Measurements from ENCODE around the gene WRAP53.

WRAP53 gene

DNA sequence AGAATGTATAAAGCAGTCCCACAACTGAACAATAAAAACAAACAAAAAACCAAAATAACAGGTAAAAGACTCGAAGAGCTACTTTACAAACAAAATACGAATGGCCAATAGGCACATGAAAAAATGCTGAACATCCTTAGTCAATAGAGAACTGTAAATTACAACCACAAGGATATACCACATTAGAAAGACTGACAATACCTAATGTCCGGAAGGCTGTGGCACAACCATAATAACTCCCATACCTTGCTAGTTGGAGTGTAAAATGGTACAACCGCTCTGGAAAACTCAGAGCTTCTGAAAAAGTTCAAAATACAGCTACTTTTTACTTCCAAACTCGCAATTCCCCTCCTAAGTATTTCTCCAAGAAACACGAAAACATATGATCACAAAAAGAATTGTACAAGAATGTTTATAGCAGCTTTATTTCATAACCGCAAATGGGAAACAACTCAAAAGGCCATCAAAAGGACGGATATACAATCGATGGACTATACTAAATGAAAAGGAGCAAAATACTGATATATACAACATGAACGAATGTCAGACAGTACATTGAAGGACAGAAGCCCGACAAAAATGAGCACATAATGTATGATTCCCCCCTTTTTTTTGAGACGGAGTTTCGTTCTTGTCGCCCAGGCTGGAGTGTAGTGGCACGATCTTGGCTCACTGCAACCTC, 3.3 kb upstream of the WRAP53 start:
- no peak for DNase-seq

- peak; percentile 58 to 72 for DNase-seq
Observed at GRCh38 chr17:7685533-7686221, 2.6 kb upstream of the WRAP53 start.

DNA sequence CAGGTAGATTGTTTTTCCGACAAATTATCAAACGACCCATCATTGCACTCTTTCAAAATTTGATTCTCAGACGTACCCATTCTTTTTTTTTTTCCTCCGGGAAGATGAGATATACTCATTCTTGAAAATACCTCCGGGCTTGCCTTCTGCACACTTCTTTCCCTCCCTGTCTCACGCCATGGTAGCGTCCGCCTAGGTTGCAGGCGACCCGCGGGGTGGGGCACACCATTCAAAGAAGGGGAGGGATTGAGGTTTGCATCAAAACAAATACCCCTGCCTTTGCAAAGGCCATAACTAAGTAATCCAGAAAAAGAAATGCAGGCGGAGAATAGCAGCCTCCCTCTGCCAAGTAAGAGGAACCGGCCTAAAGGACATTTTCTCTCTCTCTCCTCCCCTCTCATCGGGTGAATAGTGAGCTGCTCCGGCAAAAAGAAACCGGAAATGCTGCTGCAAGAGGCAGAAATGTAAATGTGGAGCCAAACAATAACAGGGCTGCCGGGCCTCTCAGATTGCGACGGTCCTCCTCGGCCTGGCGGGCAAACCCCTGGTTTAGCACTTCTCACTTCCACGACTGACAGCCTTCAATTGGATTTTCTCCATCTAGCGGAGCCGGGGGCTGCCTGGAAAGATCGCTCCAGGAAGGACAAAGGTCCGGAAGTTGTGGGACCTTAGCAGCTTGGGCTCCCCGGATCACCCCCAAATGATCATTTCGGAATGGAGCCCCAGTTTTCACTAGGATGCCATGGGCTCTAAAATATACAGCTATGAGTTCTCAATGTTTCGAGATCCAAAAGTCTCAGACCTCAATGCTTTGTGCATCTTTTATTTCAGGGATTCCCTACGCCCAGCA, 1.8 kb upstream of the WRAP53 start:
- peak; percentile 57 to 72 for DNase-seq

DNA sequence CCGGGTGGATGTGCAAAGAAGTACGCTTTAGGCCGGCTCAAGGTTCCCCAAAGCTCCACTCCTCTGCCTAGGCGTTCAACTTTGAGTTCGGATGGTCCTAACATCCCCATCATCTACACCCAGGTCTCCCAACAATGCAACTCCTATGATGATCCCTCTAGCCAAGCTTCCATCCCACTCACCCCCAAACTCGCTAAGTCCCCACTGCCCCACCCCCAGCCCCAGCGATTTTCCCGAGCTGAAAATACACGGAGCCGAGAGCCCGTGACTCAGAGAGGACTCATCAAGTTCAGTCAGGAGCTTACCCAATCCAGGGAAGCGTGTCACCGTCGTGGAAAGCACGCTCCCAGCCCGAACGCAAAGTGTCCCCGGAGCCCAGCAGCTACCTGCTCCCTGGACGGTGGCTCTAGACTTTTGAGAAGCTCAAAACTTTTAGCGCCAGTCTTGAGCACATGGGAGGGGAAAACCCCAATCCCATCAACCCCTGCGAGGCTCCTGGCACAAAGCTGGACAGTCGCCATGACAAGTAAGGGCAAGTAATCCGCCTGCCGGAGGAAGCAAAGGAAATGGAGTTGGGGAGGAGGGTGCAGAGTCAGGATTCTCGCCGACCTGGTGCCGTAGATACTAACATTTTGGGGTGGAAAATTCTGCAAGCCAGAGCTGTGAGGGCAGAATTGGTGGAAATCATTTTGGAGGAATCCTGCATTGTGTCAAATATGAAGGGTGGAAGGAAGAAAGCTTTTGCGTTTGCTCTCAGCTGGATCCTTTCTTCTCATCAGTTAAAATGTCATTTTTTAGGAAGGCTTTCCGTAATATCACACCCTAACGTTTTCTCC, 987 bp upstream of the WRAP53 start, which contains the start of gene TP53:
Gene TP53 (minus strand): TSS at position 419 of the 836 bp plus-strand sequence. CDS start 10,896 bp downstream, outside the sequence.
- peak; percentile 79 for DNase-seq

DNA sequence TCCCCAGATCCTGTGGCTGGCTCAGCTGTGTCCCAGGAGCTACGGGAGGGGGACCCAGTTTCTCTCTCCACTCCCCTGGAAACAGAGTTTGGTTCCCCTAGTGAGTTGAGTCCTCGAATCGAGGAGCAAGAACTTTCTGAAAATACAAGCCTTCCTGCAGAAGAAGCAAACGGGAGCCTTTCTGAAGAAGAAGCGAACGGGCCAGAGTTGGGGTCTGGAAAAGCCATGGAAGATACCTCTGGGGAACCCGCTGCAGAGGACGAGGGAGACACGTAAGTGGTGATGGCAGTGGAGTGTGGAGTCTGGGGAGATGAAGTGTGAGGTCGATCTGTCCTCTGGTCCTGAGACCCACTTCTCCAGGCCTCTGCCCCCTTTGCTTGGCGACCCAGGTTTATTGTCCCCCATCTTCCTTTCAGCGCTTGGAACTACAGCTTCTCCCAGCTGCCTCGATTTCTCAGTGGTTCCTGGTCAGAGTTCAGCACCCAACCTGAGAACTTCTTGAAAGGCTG, 585 bp downstream of the WRAP53 start:
- no peak for DNase-seq

DNA sequence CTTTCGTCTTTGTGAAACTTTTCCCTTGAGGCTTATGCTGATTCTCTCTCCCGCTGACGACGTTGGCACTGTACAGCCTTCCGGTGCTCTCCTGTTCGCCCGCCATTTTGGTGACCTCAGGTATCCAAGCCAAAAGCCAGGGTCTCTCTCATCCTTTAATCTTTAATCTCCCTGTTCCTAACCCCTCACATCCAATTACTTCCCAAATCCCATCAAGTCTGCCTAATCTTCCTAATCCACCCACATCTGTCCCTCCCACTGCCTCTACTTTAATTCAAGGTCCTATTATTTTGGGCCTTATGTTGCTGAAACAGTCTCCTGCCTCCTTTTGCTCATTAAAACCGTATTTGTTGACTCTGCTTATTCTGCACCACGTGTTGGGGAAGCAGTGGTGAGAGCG, 7.3 kb downstream of the WRAP53 start:
- no peak for DNase-seq

GRCh38 chr17:7697828-7698588, 9.7 kb downstream of the WRAP53 start:
- no peak for DNase-seq

DNA sequence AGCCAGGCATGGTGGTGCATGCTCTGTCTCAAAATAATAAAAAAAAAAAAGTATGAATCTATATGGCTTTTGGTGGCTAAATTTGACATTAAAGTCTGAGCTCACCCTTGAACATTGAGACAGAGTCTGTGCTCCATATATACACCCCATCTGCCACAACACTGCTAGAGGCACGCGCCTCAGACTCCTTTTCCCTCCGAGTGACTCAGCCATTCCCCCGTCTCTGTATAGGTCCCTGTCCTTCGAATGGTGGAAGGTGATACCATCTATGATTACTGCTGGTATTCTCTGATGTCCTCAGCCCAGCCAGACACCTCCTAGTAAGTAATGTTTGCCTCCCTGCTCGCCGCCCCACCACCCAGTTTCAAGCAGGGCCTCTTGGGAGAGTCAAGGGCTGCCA, 12.2 kb downstream of the WRAP53 start:
- DNase-seq: no peak

DNA sequence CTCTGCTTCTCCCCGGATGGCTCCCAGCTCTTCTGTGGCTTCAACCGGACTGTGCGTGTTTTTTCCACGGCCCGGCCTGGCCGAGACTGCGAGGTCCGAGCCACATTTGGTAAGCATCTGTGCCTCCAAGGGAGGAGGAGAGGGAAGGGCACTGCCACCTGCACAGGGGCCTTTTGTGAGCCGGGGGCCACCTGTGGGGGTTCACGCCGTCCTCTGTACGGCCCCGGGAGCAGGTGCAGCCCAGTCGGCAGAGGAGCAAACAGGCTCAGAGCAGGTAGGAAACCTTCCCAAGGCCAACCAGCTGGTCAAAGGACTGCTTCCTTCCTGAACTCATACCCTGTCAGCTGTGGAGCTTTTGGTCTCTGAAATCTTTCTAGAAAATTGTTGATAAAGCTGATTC, 13.4 kb downstream of the WRAP53 start:
- no peak for DNase-seq

GRCh38 chr17:7702776-7703175, 14.5 kb downstream of the WRAP53 start:
- DNase-seq: no peak

DNA sequence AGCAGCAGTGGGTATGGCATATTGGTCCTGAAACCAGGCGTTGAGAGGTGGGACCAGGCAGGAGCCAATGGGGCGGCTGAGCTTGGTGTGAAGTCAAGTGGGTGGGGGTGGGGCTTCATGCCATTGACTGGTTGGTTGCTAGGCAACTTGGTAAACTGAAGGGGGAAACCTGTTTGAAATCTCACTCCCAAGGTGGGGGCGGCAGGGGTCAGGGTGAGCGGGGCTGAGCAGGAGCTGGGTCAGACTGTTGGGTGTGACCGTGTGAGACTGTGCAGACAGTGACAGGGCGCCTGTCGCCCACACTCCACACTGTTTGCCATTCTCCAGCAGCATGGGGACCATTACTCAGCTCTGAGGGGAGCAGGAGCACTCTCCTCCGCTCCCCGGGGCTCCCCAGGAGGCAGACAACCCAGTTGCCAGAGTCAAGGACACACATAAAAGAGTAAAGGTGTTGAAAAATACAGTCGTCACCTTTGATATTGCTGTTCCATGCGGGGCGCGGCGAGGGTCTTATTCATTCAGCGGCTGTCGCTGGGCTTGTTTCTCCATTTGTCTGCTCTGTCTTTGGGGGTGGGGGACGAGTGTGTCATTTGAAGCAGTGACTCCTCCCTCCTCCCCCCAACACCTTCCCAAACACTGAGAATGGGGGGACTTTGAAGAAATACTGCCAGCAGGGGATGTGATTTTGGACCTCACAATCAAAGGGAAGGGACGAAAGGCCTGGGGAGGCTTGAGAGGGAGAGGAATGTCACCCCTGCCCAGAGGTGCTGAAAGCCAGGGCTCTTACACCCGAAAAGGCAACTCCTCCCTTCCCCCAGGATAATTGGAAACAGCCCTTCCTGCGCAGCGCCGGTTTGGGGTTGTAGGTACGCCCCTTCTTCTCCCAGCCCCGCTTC, 15.6 kb downstream of the WRAP53 start:
- no peak for DNase-seq

DNA sequence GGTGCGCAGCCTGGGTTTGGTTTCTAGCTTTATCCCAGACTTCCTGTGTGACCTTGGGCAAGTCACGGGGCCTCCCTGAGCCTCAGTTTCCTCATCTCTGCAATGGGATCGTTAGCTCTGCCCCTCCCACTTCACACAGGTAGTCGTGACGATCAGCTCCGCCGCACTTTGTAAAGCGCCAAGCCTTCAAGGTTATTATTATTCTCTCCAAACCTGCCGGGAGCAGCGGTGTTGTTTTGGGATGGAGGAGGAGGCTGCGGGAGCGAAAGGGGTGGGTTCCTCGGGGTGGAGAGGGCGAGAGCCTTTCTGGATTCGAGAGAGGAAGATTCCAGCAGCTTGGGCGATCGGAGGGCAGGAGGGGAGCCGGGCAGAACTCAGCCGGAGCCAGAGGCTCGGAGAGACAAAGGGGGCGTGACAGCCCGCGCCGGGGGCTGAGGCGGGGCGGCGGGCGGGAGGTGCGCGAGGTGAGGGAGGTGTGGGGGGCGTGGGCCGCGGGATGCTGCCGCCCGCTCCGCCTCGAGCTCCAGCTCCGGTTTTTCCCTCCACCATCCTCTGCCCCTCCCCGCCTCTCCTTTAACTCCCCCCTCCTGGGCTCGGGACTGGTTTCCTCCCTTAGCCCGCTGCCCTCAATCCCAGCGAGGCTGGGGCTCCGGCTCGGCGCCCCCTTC, 16.5 kb downstream of the WRAP53 start, which contains the start of gene EFNB3:
Gene EFNB3 (plus strand): TSS at position 602 of the 668 bp plus-strand sequence. CDS start 397 bp downstream, outside the sequence.
- DNase-seq: peak in 1 of 2 experiments; percentile 2

GRCh38 chr17:7705269-7706255, 17.3 kb downstream of the WRAP53 start:
- DNase-seq: no peak

DNA sequence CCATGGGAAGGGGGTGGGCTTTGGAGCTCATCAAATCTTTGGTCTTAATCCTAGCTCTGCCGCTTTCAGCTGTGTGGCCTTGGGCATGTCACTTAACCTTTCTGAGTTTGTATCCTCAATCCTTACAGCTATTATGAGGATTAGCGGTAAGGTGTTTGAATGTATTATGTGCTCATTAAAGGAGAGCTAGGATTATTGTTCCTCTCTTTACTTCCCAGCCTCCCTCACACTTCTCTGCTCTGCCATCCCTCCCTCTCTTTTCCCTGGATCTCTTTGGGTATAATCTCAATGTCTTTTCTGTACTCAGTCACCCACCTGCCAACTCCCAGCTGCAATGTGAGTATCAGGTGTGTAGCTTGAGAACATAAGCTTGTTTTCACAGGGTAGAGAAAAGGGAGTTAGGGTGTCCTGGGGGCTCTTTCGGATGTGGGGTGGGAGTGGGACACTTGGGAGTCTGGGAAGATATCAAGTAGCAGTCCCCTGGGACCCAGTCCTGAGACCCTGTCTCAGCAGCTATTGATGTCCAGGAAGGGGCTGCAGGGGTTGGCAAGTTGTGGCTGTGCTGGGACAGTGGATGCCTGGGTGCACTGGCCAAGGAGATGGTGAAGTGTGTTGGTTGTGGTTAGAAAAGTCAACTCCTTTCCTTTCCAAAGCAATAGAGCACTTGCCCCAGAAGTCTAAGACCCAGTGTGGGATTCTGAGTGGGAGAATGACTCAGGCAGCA, 18.5 kb downstream of the WRAP53 start:
- DNase-seq: no peak

GRCh38 chr17:7707446-7707845, 19.2 kb downstream of the WRAP53 start:
- no peak for DNase-seq

GRCh38 chr17:7707858-7708750, 19.8 kb downstream of the WRAP53 start:
- DNase-seq: no peak

DNA sequence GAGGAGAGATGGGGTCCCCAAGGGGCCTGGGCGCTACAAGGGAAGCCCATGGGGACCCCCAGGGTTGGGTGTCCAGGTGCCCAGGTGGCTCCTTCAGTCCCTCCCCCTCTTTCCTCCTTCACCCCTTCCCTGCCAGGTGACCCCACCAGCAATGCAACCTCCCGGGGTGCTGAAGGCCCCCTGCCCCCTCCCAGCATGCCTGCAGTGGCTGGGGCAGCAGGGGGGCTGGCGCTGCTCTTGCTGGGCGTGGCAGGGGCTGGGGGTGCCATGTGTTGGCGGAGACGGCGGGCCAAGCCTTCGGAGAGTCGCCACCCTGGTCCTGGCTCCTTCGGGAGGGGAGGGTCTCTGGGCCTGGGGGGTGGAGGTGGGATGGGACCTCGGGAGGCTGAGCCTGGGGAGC, 20.8 kb downstream of the WRAP53 start:
- no peak for DNase-seq
